Vagina (tissue), 2 donors: ENCODE results near the gene BCL11A. TPM values are rescaled to one million over a fixed set of nuclear protein-coding genes. Genes with fewer than 3 reads are reported as not detected.

Source experiments
- DNase-seq, 2 donors: peaks; one replicate each; pipeline ENCODE4 v3.0.0-alpha.2; 2017; ENCODE audit errors: extremely low spot score in 2 of 2
- H3K27ac ChIP-seq: fragments of 200-600 bp; sonication (generic); one replicate; pipeline ENCODE4 v1.5.1; 2019
- H3K27me3 ChIP-seq: fragments of 200-600 bp; sonication (generic); one replicate; pipeline ENCODE4 v1.5.1; 2019
- H3K36me3 ChIP-seq, 2 donors: fragments of 200-600 bp; sonication (generic); one replicate each; pipeline ENCODE4 v1.5.1; 2017 to 2019
- H3K4me1 ChIP-seq: fragments of 200-600 bp; sonication (generic); one replicate; pipeline ENCODE4 v1.5.1; 2019
- H3K4me3 ChIP-seq, 2 donors: fragments of 200-600 bp; sonication (generic); 1 replicate in 1 of 2; 2 replicates in 1 of 2; pipeline ENCODE4 v1.5.1; 2016 to 2019
- H3K9me3 ChIP-seq: fragments of 200-600 bp; sonication (generic); one replicate; pipeline ENCODE4 v1.5.1; 2019
- POLR2A ChIP-seq, 2 donors: fragments of 450-650 bp; IDR thresholded peaks; one replicate each; pipeline ENCODE4 v1.6.1; 2017; ENCODE audit warnings: antibody characterized with exemption in 2 of 2, mild to moderate bottlenecking in 2 of 2, moderate library complexity in 2 of 2
- POLR2AphosphoS5 ChIP-seq, 2 donors: sonication (generic); formaldehyde crosslinking; IDR thresholded peaks; one replicate each; pipeline ENCODE4 v1.9.0; 2017; ENCODE audit warnings: antibody characterized with exemption in 2 of 2, mild to moderate bottlenecking in 2 of 2, low read depth in 1 of 2; ENCODE audit not compliant: insufficient read depth in 1 of 2
- intact Hi-C: fragments of 100-400 bp; cut with DNase I; formaldehyde crosslinking; loops from one replicate; pipeline ENCODE4 v1.15.1; 2023
- total RNA-seq: library from RNA; depleted of rRNA; stranded (reverse); fragments of >200 nt; gene quantifications from one replicate; pipeline ENCODE4 v1.2.3, GENCODE V29; 2016
- TF ChIP-seq, protein P1 (sequence below), 3 experiments: fragments of 450-650 bp in 2 of 3; fragments of 200-600 bp in 1 of 3; sonication (generic) in 1 of 3; IDR thresholded peaks; one replicate each; pipeline ENCODE4 v1.5.1; 2017 to 2019; ENCODE audit warnings: antibody characterized with exemption in 3 of 3, mild to moderate bottlenecking in 2 of 3, moderate library complexity in 2 of 3

Gene BCL11A
- total RNA-seq, 1 donor from 2014 or later, result 48.4 TPM

DNA sequence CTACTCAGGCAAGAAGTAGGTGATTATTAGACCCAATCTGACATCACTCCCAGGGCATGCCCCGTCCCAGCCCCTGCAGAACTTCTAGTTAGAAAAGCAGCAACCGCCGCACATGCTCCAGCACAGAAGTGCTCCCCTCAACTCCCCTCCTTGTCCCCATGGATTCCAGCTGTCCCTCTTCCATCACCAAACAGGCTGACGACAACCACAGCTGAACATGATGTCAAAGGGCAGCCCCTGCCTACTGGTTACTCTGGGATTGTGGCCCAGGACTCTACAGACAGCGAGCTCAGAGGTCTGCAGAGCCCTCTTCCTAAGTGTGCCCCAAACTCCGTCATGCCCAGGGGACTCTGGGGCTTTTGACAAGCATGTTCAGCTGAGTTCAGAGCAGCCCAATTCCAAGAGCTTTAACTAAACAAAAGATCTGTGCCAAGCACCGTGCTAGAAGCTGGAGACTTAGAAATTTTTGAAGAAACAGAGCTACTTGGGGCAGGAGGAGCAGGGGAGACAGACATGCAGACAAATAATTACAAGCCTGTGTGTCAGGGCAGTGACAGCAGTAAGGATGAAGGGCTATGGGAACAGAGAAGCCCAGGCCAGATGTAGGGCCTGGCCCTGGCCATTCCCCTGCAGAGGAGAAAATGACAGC, 148.1 kb downstream of the BCL11A start:
- H3K27ac ChIP-seq, result no peak overlapping the region
- no peaks in the 10 kb centered on the region for H3K36me3 ChIP-seq
- H3K9me3 ChIP-seq, result no peaks in the 10 kb centered on the region

More for the DNA sequence above, 148.1 kb downstream of the BCL11A start:
- TF ChIP-seq POLR2AphosphoS5 (IDR thresholded peaks at IDR 0.05; ENCODE audit: insufficient read depth in 1 of 2, low read depth in 1 of 2) (no peak), POLR2A (IDR thresholded peaks at IDR 0.05) (no peak)
- TF ChIP-seq, protein P1, sequence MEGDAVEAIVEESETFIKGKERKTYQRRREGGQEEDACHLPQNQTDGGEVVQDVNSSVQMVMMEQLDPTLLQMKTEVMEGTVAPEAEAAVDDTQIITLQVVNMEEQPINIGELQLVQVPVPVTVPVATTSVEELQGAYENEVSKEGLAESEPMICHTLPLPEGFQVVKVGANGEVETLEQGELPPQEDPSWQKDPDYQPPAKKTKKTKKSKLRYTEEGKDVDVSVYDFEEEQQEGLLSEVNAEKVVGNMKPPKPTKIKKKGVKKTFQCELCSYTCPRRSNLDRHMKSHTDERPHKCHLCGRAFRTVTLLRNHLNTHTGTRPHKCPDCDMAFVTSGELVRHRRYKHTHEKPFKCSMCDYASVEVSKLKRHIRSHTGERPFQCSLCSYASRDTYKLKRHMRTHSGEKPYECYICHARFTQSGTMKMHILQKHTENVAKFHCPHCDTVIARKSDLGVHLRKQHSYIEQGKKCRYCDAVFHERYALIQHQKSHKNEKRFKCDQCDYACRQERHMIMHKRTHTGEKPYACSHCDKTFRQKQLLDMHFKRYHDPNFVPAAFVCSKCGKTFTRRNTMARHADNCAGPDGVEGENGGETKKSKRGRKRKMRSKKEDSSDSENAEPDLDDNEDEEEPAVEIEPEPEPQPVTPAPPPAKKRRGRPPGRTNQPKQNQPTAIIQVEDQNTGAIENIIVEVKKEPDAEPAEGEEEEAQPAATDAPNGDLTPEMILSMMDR (IDR thresholded peaks at IDR 0.05), result no peak
- DNase-seq, result no peak
- Histone ChIP-seq H3K4me1 (no peaks in the 10 kb centered on the region), H3K27me3 (no peaks in the 10 kb centered on the region), H3K4me3 (no peak overlapping the region)
- intact Hi-C loops, result no loop called here

Other genes starting within 250 kb of the BCL11A start
- 14.7 TPM for gene PAPOLG, start 202.6 kb upstream of the BCL11A start, total RNA-seq